GM18858 (cell line): ENCODE results near the gene GMPS.
"Not testable (repeated sequence)": the region's sequence is repeated elsewhere in the genome, so short reads cannot be mapped to it uniquely, and the experiment has no call there.

ENCODE experiments used
- ATAC-seq: cut with Tn5 transposase; IDR thresholded peaks from one replicate; pipeline ENCODE4 v1.9.1; 2021; ENCODE audit not compliant: unreplicated experiment

GMPS gene

DNA sequence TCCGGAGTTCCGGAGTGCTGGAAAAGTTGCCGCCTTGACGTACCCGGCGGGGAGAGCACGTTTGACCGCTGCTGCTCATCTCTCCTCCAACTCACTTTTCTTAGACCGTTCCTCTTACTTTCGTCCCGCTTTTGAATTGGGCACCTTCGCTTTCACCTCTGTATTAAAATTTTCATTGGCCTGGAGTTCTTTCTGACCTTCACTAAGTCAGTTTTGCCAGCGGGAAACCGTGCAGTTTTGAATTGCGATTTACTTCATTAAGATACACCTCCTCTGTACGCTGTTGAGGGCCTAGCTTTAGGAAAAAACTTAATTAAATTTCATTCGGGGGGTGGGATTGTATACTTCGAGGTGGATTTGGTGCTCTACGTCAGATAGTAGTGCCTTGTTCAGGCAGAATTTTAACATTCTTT, 1.3 kb downstream of the GMPS start:
- no peak for ATAC-seq

DNA sequence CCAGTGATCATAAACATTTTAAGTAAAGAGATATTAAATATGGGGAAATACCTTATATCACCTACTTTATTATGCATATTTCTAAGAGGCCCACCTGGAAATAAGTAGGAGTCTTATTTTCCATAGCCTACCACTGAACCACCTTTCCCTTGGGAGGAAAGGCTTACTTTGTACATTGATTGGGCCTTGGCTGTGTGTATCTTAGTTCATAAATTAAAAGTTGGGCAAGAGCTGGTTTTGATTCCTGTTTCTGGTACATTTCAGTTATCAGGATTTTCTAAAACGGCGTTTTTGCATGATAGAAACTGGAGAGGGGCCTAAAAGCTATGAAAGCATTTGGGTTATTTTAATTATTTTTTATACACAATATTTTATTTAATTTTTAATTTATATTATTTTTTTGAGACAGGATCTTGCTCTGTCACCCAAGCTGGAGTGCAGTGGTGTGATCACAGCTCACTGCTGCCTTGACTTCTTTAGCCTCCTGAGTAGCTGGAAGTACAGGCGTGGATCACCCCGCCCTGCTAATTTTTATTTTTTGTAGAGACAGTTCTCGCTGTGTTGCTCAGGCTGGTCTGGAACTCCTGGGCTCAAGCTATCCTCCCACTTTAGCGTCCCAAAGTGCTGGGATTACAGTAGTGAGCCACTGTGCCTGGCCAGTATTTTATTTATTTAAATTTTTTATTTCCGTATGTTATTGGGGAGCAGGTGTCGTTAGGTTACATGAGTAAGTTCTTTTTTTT, 2.6 kb downstream of the GMPS start:
- ATAC-seq, result no peak

DNA sequence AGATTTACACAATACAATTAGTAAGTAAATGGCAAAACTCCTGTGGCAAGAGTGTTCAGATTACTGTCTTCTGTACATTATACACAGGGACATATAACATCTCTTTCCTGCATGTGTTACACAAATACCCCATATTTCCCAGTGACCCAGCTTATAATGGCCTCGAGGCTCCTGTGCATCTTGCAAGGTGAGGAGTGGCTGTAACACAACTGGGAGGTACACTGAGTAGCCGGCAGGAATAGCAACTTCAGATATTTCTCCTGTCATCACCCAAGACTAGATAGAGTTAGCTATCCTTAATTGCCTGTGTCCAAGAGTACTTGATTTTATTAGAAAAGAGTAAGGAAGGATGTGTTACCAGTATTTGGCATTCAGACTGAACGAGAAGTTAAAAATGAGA, 5.6 kb downstream of the GMPS start:
- ATAC-seq, result no peak

DNA sequence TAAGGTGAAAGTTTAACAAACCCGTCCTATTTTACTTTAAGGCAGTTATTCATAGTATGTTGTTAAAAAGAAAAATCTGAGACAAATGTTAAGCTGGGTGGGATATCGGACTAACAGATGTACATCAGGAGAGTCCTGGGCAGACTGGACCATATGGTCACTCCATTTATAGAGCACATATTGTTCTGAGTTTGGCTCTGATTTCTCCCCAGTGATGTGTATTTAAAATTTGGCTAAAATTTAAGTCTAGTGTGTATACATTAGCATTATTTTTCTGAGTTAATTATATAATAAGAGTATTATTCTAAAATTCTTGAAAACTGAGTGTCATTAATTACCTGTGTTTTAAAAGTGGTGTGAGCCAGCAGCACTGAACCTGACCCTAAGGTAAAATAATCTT, 6.1 kb downstream of the GMPS start:
- ATAC-seq, result no peak

DNA sequence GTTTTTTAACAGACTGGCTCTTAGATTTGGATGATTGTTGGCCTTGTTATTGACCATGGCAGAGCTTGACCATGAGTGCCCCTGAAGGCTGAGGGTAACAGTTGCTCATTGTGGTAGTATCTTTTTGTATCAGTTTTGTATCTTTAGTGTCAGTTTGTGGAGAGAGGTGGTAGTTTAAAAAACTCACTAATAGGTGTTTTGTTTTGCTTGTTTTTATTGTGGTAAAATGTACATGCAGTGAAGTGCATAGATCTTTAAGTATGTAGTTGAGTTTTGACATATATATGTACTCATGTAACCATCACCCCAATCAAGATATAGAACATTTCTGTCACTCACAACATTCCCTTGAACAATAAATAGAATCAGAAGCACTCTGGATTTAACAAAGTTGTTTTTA, 9.8 kb downstream of the GMPS start:
- ATAC-seq, result no peak

DNA sequence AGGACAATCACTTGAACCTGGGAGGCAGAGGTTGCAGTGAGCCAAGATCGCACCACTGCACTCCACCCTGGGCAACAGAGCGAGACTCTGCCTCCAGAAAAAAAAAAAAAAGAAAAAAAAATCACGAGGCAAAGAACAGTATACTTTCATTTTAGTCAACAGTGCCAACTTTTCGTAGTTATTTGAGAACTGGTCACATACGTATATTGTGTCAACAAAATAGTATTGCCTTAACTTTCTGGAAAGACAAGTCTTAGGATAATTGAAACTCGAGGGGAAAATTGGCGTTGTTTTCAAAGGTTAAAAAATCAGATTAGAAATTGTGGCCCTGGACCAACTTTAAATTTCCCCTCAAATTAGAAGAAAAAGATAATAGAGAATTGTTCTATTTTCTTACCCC, 13.8 kb downstream of the GMPS start:
- no peak for ATAC-seq

DNA sequence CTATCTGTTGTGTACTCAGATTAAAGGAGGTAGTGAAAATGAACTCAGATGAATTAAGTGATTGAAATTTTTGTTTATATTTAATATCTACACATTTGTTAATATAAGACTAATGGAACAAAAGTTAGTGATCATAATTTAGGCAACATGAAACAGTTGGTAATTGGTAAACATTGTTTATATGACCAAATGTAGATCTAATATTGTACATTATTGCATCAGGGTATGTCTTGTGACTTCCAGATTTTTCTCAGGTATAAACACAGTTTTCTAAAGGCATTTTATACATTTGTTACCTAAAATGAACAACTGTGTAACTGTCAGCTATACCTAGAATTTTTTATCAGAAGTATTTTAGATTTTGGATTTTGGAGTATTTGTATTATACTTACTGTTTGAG, 14.8 kb downstream of the GMPS start:
- ATAC-seq, result no peak

DNA sequence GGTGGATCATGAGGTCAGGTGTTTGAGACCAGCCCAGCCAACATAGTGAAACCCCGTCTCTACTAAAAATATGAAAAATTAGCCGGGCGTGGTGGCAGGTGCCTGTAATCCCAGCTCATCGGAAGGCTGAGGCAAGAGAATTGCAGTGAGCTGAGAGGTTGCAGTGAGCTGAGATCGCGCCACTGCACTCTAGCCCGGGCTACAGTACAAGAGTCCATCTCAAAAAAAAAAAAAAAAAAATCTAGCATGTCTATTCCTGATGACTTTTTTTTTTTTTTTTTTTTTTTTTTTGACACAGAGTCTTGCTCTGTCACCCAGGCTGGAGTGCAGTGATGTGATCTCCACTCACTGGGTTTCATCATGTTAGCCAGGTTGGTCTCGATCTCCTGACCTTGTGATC, 15.9 kb downstream of the GMPS start:
- ATAC-seq, result not testable (repeated sequence)

DNA sequence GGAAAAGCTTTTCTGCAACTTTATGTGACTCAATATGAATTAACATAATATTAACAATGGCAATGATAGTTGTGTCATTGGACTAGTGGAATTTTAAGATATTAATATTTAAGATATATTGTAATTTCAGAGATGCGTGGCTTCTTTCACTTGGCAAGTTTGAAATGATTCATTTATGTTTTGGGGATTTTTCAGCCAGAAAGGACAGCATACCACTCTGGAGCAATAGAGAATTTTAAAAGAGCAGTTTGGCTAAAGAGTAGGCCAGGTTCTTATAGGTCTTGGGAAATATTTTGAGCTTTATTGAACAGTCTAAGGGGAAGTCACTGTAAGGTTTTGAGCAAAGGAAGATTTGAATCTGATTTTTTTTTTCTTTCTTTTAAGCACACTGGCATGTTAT, 16.5 kb downstream of the GMPS start:
- no peak for ATAC-seq

DNA sequence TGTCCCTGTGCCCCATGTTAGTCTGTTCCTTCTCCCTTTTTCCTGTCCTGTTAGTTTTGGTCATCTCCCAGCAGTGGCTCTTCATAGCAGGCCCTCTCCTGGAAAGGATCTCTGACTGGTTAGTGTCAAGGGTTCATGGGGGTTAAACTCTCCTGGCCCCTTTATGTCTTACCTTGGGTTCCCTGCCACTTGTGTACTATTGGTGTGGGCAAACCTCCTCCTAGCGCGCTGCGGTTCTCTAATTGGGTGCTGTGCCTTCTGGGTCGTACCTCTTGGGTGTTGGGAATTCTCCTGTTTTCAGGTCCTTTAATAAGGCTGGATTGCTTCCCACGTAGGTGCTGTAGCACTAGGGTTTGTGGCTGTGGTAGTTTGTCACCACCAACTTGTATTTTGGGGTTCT, 18.8 kb downstream of the GMPS start:
- ATAC-seq, result no peak

DNA sequence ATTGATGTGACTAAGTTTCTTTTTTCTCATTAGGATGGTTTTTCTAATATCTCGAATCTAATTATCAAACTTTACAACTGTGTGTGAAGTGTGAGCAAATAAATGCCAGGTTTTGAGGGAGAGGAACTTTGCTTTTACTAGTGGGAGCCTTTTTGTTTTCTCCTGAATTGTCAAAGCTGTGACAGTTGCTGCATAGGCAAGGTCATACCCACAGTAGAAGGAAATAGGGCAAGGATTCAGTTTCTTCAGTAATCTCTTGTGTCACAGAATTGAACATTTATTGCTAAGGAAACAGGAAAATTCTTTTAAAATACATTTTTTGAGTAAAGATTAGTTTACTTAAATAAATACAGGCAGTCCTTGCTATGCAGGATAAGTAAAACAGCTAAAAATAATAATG, 19.5 kb downstream of the GMPS start:
- no peak for ATAC-seq

DNA sequence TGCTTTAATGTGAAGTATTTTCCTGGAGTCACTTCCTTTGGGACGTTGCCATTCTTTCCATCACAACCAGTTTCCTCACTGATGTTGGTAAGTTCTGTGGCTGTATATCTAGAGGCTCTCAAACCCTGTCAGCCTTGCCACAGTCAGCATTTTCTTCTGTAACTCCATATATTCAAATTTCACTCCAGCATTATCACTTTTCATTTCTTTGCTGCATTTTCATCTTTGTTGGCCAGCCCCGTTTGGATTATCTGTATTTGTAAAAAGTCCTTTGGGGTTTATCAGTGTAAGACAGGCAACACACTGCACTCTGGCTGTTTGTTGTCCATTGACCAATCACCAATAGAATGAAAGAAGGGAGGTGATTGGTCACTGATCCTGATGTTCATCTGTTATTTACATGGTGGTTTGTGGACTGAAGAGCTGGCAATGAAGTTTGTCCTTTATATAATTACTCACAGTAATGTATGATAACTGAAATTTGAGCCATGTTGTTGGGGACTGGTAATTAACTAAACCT, 20.3 kb downstream of the GMPS start:
- peak; percentile 54 for ATAC-seq

DNA sequence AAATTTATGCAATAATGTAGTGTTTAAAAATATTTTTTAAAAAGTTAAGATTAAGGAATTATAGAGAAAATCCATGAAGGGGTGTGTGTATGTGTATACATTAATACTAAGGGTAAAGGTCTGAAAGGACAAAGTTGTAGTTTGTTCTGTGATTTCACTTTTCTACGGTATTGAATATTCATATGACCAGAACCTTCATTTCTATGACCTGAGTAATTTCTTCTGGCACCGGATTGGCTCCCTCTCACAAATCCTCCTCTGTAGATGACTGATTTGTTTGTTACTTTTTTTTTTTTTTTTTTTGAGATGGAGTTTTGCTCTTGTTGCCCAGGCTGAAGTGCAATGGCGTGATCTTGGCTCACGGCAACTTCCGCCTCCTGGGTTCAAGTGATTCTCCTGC, 20.9 kb downstream of the GMPS start:
- ATAC-seq, result no peak

DNA sequence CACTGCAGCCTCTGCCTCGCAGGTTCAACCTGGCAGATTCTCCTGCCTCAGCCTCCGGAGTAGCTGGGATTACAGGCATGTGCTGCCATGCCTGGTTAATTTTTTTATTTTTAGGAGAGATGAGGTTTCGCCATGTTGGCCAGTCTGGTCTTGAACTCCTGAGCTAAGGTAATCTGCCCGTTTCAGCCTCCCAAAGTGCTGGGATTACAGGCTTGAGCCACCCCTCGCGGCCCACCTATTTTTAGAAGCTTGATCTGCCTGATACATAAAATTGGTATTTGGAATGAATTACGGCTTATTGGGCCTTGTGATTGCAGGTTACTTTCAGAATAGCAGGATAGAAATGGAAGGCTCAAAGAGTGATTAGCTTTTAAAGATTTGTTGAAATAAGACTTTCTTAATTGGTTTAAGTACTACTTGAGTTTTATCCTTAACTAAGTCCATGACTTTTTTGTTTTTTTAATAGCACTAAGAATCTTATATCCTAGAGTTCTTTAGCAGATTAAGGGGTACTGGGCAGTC, 25.0 kb downstream of the GMPS start:
- ATAC-seq, result no peak

DNA sequence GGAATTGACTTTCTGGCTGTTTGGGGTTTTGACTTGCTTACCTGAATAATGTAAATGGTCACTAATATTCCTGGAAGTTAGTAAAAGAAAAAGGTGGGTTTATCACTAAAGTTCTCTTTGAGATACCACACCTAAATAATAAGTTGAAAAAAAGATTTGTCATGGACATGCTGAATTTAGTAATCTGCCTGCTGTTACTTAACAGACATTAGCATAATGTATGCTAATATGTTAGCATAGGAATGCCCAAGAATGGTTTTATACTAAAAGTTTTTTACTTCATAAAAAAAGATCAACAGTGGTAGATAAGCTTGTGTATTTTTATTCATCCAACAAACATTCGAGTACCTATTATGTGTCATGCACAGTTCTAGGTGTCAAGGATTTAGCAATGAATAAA, 36.5 kb downstream of the GMPS start:
- ATAC-seq, result no peak

DNA sequence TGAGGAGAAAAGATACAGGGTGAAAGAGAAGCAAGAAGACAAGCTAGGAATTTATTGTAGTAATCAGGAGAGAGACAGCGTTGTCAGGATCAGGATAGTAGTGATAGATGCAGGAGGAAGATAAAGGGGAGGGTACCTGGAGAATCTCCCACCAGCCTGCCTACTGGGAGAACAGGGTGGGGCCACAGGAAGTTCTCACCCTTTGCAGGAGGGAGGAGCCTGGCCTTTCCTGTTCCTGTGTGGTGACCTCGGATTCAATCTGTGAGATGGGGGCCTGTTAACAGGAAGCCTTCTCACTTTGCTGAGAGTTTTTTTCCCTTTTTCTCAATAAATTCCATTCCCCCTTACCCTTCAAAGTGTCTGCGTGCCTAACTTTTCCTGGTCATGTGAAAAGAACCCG, 37.6 kb downstream of the GMPS start:
- no peak for ATAC-seq

DNA sequence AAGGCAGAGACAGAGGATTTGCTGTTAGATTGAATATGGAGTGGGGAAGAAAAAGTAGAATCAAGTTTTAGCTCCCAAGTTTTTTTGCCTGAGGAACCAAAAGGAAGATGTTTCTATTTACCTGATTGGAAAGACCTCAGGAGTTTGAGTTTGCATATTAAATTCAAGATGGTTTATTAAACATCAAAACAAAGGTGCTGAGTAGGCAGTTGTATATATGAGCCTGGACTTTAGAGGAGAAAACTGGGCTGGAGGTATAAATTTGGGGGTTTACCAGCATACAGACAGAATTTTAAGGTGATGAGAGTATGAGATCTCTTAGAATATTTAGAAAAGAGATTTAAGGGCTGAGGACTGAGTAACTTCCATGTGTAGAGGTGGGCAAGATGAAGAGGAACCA, 38.2 kb downstream of the GMPS start:
- no peak for ATAC-seq

DNA sequence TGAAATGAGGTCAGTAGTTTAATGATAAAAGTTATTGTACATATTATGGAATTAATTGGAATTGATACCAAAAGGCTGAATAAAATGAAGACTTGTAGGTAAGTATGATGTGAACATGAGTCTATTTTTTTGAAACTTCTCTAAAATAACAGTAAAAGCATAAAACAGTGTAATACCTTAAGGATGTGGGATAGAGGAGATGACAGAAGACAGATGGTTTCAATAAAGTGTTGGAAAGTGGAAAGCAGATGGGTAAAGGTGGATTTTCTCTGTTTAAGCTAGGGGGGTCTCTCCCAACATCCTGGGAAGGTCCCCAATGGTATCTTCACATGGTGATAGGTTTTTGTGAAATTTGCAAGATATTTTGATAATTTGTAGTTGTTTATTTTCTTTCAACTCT, 41.6 kb downstream of the GMPS start:
- no peak for ATAC-seq

DNA sequence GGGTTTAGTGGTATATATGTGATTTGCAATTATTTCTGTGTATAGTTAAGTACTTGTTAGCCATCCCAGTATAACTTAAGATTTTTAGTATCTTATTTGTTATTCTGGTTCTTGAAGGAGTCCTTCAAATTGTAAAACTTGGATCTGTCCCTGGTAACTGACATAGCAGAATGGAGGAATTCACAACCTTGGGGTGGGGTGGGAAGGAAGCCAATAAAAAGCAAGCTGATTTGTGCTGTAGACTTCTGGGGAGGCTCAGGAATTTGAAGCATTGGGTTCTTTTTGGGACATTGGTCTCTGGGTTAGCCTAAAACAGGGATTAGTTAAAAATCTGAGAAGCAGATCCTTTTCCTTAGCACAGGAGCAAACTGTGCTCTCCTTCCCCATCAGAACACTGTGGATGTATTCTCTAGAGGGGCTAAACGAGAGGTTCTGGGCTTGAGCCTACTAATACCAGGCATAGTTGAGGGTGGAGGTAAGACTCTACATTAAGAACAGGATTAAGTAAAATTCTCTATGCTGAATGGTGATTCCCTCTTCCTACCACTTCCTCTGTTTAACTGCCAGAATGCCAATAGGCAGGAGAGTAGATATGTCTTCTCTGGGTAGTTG, 42.2 kb downstream of the GMPS start:
- ATAC-seq, result no peak

DNA sequence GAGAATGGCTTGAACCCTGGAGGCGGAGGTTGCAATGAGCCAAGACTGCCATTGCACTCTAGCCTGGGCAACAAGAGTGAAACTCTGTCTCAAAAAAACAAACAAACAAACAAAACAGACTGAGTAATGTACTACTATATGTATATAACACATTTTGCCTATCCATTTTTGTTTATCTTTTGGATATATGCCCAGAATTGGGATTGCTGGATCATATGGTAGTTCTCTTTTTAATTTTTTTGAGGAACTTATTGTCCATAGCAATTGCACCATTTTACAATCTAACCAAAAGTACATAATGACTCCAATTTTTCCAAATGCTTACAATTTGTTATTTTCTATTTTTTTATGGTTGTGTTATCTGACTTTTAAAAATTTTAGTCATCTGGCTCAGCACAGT, 47.3 kb downstream of the GMPS start:
- no peak for ATAC-seq

DNA sequence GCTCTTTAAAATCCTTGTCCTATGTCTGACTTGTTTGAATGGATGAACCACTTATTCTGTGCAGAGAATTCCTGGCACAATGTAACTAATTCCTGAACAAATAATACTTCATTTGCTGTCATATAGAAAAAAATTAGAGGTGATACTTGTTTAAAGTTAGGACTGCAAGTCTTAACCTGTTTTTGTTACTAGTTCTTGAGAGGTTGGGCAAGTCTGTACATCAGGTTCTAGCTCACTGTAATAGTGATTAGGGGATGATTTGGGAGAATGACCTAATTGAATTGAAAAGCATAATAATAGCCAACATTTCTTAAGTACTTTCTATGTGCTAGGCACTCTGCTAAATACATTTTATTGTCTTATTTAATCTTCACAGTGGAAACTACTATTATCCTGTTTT, 49.3 kb downstream of the GMPS start:
- no peak for ATAC-seq

DNA sequence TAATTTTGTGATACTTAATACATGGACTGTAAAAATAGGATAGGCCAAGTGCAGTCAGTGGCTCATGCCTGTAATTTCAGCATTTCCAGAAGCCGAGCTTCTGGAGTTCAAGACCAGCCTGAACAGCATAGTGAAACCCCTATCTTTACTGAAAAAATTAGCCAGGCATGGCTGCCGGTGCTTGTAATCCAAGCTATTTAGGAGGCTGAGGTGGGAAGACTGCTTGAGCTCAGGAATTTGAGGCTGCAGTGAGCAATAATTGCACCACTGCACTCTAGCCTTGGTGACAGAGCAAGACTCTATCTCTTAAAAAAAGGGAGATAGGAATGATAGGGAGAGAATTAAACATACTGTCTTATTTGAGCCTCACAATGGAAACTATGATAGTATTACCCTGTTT, 51.0 kb downstream of the GMPS start:
- ATAC-seq, result no peak

DNA sequence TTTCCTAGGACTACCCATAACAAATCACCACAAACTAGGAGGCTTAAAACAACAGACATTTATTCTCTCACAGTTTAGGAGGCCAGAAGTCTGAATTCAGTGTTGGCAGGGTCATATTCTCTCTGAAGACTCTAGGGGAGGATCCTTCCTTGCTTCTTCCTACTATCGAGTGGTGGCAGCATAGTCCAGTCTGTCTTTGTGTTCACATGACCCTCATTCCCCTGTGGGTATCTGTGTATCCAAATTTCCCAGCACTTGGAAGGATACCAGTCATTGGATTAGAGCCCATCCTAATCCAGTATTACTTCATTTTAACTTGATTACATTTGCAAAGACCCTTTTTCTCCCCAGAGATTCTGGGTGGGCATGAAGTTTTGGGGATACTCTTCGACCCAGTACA, 63.8 kb downstream of the GMPS start:
- ATAC-seq, result no peak
